HS-5 (cell line): ENCODE data around the gene TNFAIP2.

ENCODE experiments used
- DNase-seq: peaks from one replicate; pipeline ENCODE4 v3.0.0-alpha.2; 2012; ENCODE audit warnings: low read depth

The TNFAIP2 gene

GRCh38 chr14:103121846-103122584 is 1.2 kb upstream of the TNFAIP2 start:
- DNase-seq = no peak

GRCh38 chr14:103122585-103122946 is 695 bp upstream of the TNFAIP2 start:
- no peak for DNase-seq

GRCh38 chr14:103123634-103124500 is 606 bp downstream of the TNFAIP2 start:
- DNase-seq = no peak

DNA sequence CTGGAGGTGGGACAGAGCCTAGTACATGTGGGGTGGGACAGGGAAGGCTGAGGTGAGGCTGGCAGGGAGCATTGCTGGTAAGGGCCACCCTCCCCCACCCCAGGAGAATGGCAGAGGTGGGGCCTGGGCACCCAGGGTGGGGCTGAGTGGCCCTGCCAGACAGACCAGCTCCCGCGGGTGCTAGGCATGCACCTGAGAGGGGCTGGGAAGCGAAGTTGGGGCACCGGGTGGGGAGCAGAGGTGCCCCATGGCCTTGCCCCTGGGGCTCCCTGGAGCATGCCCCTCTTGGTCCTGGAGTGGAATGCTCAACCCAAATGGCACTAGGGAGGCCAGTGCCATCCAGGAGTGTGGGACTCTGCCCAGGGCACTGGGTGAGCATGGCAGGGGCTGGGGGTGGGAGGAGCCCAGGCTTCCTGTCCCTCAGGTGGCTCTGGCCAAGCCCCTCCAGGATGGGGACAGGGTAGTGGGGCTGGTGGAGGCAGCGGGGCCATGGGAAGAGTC is 1.3 kb downstream of the TNFAIP2 start:
- DNase-seq = no peak

- no peak for DNase-seq
These were observed 2.1 kb downstream of the TNFAIP2 start for GRCh38 chr14:103125098-103126070.

DNA sequence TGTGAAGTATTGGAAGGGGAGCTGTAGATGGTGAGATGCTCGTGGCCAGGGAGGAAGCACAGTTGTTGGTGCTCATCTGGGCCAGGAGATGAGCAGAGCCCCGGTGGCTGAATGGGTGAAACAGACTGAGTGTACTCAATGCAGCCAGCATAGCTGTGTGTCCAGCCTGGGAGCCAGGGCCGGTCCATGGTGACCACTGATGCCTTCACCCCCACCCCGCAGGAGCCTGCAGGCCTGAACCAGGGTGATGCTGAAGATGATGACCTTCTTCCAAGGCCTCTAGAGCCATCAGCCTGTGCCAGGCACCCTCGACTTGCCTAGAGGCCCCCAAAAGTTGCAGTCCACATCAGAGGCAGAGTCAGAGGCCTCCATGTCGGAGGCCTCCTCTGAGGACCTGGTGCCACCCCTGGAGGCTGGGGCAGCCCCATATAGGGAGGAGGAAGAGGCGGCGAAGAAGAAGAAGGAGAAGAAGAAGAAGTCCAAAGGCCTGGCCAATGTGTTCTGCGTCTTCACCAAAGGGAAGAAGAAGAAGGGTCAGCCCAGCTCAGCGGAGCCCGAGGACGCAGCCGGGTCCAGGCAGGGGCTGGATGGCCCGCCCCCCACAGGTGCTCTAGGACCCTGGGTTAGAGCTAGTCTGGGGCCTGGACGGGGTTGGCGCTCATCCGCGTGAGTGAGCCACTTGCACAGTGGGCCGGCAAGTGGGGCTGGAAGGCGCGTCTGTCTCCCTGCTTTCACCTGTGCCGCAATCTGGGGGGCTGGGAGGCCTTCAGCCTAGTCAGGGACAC is 3.0 kb downstream of the TNFAIP2 start:
- DNase-seq = no peak

- DNase-seq = no peak
These were observed 3.6 kb downstream of the TNFAIP2 start for GRCh38 chr14:103126873-103127304.

DNA sequence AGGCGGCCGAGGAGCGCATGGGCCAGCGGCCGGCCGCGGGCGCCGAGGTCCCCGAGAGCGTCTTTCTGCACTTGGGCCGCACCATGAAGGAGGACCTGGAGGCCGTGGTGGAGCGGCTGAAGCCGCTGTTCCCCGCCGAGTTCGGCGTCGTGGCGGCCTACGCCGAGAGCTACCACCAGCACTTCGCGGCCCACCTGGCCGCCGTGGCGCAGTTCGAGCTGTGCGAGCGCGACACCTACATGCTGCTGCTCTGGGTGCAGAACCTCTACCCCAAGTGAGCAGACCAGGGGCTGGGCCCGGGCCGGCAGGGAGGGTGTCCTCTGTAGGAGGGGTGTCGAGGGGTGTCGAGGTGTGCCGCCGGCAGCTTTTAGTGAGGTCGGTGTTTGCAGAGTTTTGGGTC is 4.1 kb downstream of the TNFAIP2 start:
- DNase-seq = no peak

DNA sequence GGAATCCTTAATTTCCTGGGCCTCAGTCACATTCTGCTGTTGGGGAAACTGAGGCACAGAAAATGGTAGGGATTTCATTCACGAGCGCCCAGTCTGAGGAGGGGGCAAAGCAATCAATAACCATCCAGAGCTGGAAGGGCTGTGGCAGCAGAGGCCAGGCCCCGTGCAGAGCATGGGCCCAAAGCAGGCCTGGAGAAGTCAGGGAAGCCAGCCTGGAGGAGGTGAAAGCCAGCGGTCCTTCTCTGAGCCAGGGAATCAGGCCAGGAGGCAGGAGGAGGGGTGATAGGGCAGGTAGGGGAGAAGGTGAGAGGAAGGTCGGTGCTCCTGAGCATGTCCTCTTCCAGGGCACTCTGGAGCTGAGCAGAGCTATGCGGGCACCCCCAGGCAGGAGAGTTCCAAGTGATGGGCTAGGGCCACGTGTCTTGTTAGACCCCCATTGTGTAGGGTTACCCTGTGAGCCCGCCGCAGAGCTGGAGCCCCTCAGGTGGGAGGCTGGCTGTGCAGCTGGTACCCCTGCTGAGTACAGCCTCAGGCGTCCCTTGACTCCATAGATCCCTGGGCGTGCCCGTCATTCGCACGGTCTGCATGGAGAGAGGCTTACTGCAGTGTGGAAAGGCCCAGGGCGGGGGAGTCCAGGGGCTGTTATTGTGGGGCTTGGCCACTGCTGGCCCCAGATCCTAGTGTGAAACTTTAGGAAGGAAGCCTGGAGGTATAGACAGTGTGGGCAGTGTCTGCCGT is 4.8 kb downstream of the TNFAIP2 start:
- DNase-seq = no peak

GRCh38 chr14:103128631-103129300 is 5.5 kb downstream of the TNFAIP2 start:
- DNase-seq = no peak

GRCh38 chr14:103129301-103130016 is 6.2 kb downstream of the TNFAIP2 start:
- no peak for DNase-seq

GRCh38 chr14:103130017-103130764 is 6.9 kb downstream of the TNFAIP2 start:
- no peak for DNase-seq

- no peak for DNase-seq
These were observed 7.7 kb downstream of the TNFAIP2 start for GRCh38 chr14:103130965-103131364.

GRCh38 chr14:103131580-103131979 is 8.3 kb downstream of the TNFAIP2 start:
- DNase-seq = no peak

GRCh38 chr14:103132381-103133209 is 9.3 kb downstream of the TNFAIP2 start:
- DNase-seq = no peak

DNA sequence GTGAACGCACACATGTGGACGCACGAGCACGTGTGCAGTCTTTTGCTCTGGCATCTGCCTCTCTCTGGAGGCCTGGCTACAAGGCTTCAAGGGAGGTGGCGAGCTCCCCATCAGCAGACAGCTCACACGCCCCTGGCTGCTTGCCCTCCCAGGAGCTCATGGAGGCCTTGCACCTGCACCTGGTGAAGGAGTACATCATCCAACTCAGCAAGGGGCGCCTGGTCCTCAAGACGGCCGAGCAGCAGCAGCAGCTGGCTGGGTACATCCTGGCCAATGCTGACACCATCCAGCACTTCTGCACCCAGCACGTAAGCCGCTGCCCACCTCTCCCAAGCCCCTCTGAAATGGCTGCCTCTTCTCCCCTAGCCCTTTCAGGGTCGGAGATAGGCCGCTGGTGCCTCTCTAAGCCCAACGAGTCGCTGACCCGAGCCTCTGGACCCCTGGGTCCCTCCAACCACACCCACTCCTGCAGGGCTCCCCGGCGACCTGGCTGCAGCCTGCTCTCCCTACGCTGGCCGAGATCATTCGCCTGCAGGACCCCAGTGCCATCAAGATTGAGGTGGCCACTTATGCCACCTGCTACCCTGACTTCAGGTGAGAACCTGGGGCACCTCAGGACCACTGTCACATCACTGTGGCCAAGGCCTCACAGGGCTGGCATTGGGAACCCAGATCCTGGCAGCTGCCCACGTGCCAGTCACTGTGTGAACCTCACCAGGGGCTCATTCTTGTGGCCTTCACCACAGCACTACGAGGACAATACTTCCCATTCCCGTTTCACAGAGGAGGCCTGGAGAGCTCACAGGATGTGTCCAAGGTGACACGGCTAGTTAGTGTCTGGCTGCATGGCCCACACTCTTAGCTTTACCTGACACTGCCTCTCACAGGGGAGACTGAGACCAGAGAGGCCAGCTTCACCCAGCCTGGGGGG is 10.2 kb downstream of the TNFAIP2 start:
- no peak for DNase-seq
